Lung (tissue), 12 donors: Measurements from ENCODE around the gene IGFN1. TPM values are rescaled to one million over a fixed set of nuclear protein-coding genes. Genes with fewer than 3 reads are reported as not detected.

Experiments used
- ATAC-seq: fragments of 200-7000 bp; cut with Tn5 transposase; one replicate; pipeline ENCODE4 v1.9.1; 2020; ENCODE audit warnings: moderate number of reproducible peaks; ENCODE audit not compliant: insufficient read depth, low FRiP score
- DNase-seq, 3 donors: peaks; one replicate each; pipeline ENCODE4 v3.0.0-alpha.2; 2013 to 2017
- H3K27ac ChIP-seq, 2 donors: one replicate each; pipeline ENCODE4 v1.5.1; 2013; ENCODE audit warnings: mild to moderate bottlenecking in 2 of 2, moderate library complexity in 2 of 2, control low read depth in 1 of 2, inconsistent platforms in 1 of 2, low read depth in 1 of 2, low read length in 1 of 2
- H3K27me3 ChIP-seq, 3 donors: one replicate each; pipeline ENCODE4 v1.5.1; 2013; ENCODE audit warnings: low read length in 2 of 3; ENCODE audit not compliant: control insufficient read depth in 3 of 3, insufficient read depth in 3 of 3
- H3K36me3 ChIP-seq, 4 donors: one replicate each; pipeline ENCODE4 v1.5.1; 2013; ENCODE audit warnings: low read length in 4 of 4, mild to moderate bottlenecking in 1 of 4, moderate library complexity in 1 of 4; ENCODE audit not compliant: control insufficient read depth in 4 of 4, insufficient read depth in 4 of 4
- H3K4me1 ChIP-seq, 5 donors: one replicate each; pipeline ENCODE4 v1.5.1; 2013; ENCODE audit warnings: low read length in 5 of 5, mild to moderate bottlenecking in 2 of 5, moderate library complexity in 1 of 5; ENCODE audit not compliant: control insufficient read depth in 5 of 5, insufficient read depth in 5 of 5
- H3K4me3 ChIP-seq: one replicate; pipeline ENCODE4 v1.5.1; 2013; ENCODE audit warnings: mild to moderate bottlenecking, control low read depth, moderate library complexity
- H3K9ac ChIP-seq, 2 donors: one replicate each; pipeline ENCODE4 v1.5.1; 2013; ENCODE audit warnings: low read length in 2 of 2, control low read depth in 1 of 2; ENCODE audit not compliant: insufficient read depth in 1 of 2
- H3K9me3 ChIP-seq, 4 donors: one replicate each; pipeline ENCODE4 v1.5.1; 2013; ENCODE audit warnings: low read length in 3 of 4, mild to moderate bottlenecking in 1 of 4, moderate library complexity in 1 of 4; ENCODE audit not compliant: control insufficient read depth in 4 of 4, insufficient read depth in 3 of 4
- CTCF ChIP-seq: IDR thresholded peaks from 2 replicates; pipeline ENCODE4 v1.5.1; 2012; ENCODE audit warnings: mild to moderate bottlenecking; ENCODE audit errors: control extremely low read depth, extremely low read depth
- WGBS, 2 donors: extraction: QIAGEN DNeasy Blood & Tissue Kit; methylation state at CpG; one replicate each; pipeline ENCODE4 v1.1.7; 2013; 5-methylcytosine and 5-hydroxymethylcytosine counted together
- polyA plus RNA-seq, 2 donors: library from polyadenylated mRNA; stranded (reverse); fragments of 200-250 nt; gene quantifications; one replicate each; pipeline ENCODE4 v1.2.1, GENCODE V29; 2013
- total RNA-seq, 2 donors: library from RNA; depleted of rRNA in 1 of 2; stranded (reverse); fragments of >200 nt in 1 of 2; gene quantifications; one replicate each; pipeline ENCODE4 v1.2.1, GENCODE V29; 2014 to 2021
- donor health status: control.
- donor health status: control.
- donor health status: Bipolar disorder and iron deficiency.
- donor health status: healthy.
- donor health status: DM: yes; HTN: yes; CAD: no.

The IGFN1 gene
- total and polyA plus RNA-seq, 4 donors = 0.25 to 3.6 (median 1.5) TPM

- Histone ChIP-seq H3K36me3 (no peaks in the 10 kb centered on the region), H3K27me3 (peaks cover 0 to 2% (median 2%) of the 10 kb centered on the region in 3 donors), H3K9ac (no peak overlapping the region), H3K27ac (no peak overlapping the region), H3K4me3 (no peak overlapping the region), H3K9me3 (no peaks in the 10 kb centered on the region), H3K4me1 (peaks cover 0 to 9% (median 3%) of the 10 kb centered on the region in 5 donors)
- no peak for ATAC-seq
- 90 to 94% methylated on average over 7 of the region's 7 CpGs for WGBS, 2 donors
- DNase-seq = no peak
- no peak for TF ChIP-seq CTCF
Observed at GRCh38 chr1:201269281-201269680, 78.7 kb downstream of the IGFN1 start.

- ATAC-seq (no peak), DNase-seq (peak in 1 of 3 donors; percentile 5)
- H3K9ac ChIP-seq = no peak overlapping the region
- no peak overlapping the region for H3K4me3 ChIP-seq
- no peak overlapping the region for H3K27ac ChIP-seq
- no peaks in the 10 kb centered on the region for H3K36me3 ChIP-seq
- H3K27me3 ChIP-seq = peaks cover 0 to 2% (median 0%) of the 10 kb centered on the region in 3 donors
- H3K4me1 ChIP-seq = peaks cover 0 to 9% (median 3%) of the 10 kb centered on the region in 5 donors
- no peaks in the 10 kb centered on the region for H3K9me3 ChIP-seq
- 83 to 85% methylated on average over 6 of the region's 6 CpGs for WGBS, 2 donors
- TF ChIP-seq CTCF = no peak
Observed at GRCh38 chr1:201269900-201270410, 79.3 kb downstream of the IGFN1 start.

- Histone ChIP-seq H3K9ac (no peak overlapping the region), H3K36me3 (no peaks in the 10 kb centered on the region), H3K9me3 (no peaks in the 10 kb centered on the region), H3K4me3 (no peak overlapping the region), H3K4me1 (peaks cover 0 to 9% (median 3%) of the 10 kb centered on the region in 5 donors), H3K27me3 (peaks cover 0 to 2% (median 0%) of the 10 kb centered on the region in 3 donors), H3K27ac (no peak overlapping the region)
- 78 to 89% methylated on average over 6 of the region's 6 CpGs for WGBS, 2 donors
- DNase-seq (no peak), ATAC-seq (no peak)
- TF ChIP-seq CTCF = no peak
Observed at GRCh38 chr1:201270616-201271390, 80.2 kb downstream of the IGFN1 start.
